Liver (tissue), 9 donors: Measurements from ENCODE around the gene SEC22A. TPM values are rescaled to one million over a fixed set of nuclear protein-coding genes. Genes with fewer than 3 reads are reported as not detected.

ENCODE experiments used
- DNase-seq: peaks from one replicate; pipeline ENCODE4 v3.0.0-alpha.2; 2017; ENCODE audit warnings: low spot score
- H3K27ac ChIP-seq, 2 donors: one replicate each; pipeline ENCODE4 v1.7.0; 2013; ENCODE audit warnings: inconsistent platforms in 2 of 2, low read length in 2 of 2, control low read depth in 1 of 2, low read depth in 1 of 2, mild to moderate bottlenecking in 1 of 2
- H3K27me3 ChIP-seq, 4 donors: one replicate each; pipeline versions ENCODE4 v1.6.1 to v1.7.0; 2013; ENCODE audit warnings: low read length in 3 of 4, inconsistent platforms in 1 of 4, mild to moderate bottlenecking in 1 of 4, moderate library complexity in 1 of 4; ENCODE audit not compliant: control insufficient read depth in 4 of 4, insufficient read depth in 4 of 4
- H3K36me3 ChIP-seq, 4 donors: one replicate each; pipeline versions ENCODE4 v1.6.1 to v1.7.0; 2013; ENCODE audit warnings: low read length in 3 of 4, mild to moderate bottlenecking in 3 of 4, low read depth in 1 of 4, moderate library complexity in 1 of 4; ENCODE audit not compliant: control insufficient read depth in 4 of 4, insufficient read depth in 3 of 4
- H3K4me1 ChIP-seq, 4 donors: one replicate each; pipeline versions ENCODE4 v1.6.1 to v1.7.0; 2013; ENCODE audit warnings: low read length in 3 of 4, mild to moderate bottlenecking in 3 of 4, moderate library complexity in 1 of 4; ENCODE audit not compliant: control insufficient read depth in 4 of 4, insufficient read depth in 4 of 4
- H3K4me3 ChIP-seq, 3 donors: one replicate each; pipeline versions ENCODE4 v1.6.1 to v1.7.0; 2013; ENCODE audit warnings: low read length in 3 of 3, control low read depth in 1 of 3, low read depth in 1 of 3, mild to moderate bottlenecking in 1 of 3
- H3K9ac ChIP-seq, 2 donors: one replicate each; pipeline ENCODE4 v1.7.0; 2013; ENCODE audit warnings: low read length in 2 of 2, mild to moderate bottlenecking in 2 of 2, moderate library complexity in 2 of 2, control low read depth in 1 of 2, low read depth in 1 of 2
- H3K9me3 ChIP-seq, 4 donors: one replicate each; pipeline versions ENCODE4 v1.6.1 to v1.7.0; 2013; ENCODE audit warnings: low read length in 3 of 4; ENCODE audit not compliant: control insufficient read depth in 4 of 4
- ATF3 ChIP-seq: IDR thresholded peaks from 2 replicates; pipeline ENCODE4 v1.6.1; 2016; ENCODE audit warnings: antibody characterized with exemption
- CTCF ChIP-seq: fragments of 150-350 bp; IDR thresholded peaks from 2 replicates; pipeline ENCODE4 v1.5.1; 2017; ENCODE audit warnings: improper control_type of control experiment, low read depth, low read length; ENCODE audit not compliant: missing input control
- EGR1 ChIP-seq, 2 donors: IDR thresholded peaks; 2 replicates each; pipeline ENCODE4 v1.6.1; 2016 to 2018; ENCODE audit warnings: antibody characterized with exemption in 2 of 2, low read depth in 2 of 2
- FOXA1 ChIP-seq: IDR thresholded peaks from 2 replicates; pipeline ENCODE4 v1.6.1; 2016; ENCODE audit warnings: antibody characterized with exemption
- GABPA ChIP-seq, 2 donors: IDR thresholded peaks in 1 of 2; conservative IDR thresholded peaks in 1 of 2; 2 replicates each; pipeline ENCODE4 v1.6.1; 2016; ENCODE audit warnings: antibody characterized with exemption in 2 of 2, mild to moderate bottlenecking in 1 of 2, moderate library complexity in 1 of 2
- HNF4A ChIP-seq, 2 donors: conservative IDR thresholded peaks; 2 replicates each; pipeline ENCODE4 v1.6.1; 2016; ENCODE audit warnings: antibody characterized with exemption in 2 of 2, mild to moderate bottlenecking in 2 of 2
- JUND ChIP-seq, 2 donors: IDR thresholded peaks; 2 replicates each; pipeline ENCODE4 v1.6.1; 2016; ENCODE audit warnings: antibody characterized with exemption in 2 of 2
- RAD21 ChIP-seq, 2 donors: IDR thresholded peaks; 2 replicates each; pipeline ENCODE4 v1.6.1; 2016; ENCODE audit warnings: antibody characterized with exemption in 2 of 2, mild to moderate bottlenecking in 2 of 2
- REST ChIP-seq: IDR thresholded peaks from 2 replicates; pipeline ENCODE4 v1.6.1; 2016; ENCODE audit warnings: antibody characterized with exemption, mild to moderate bottlenecking
- RXRA ChIP-seq, 2 donors: IDR thresholded peaks; 2 replicates each; pipeline ENCODE4 v1.6.1; 2017 to 2018; ENCODE audit warnings: antibody characterized with exemption in 2 of 2, mild to moderate bottlenecking in 1 of 2
- SP1 ChIP-seq: IDR thresholded peaks from 2 replicates; pipeline ENCODE4 v1.6.1; 2018; ENCODE audit warnings: antibody characterized with exemption, mild to moderate bottlenecking
- TAF1 ChIP-seq: conservative IDR thresholded peaks from 2 replicates; pipeline ENCODE4 v1.6.1; 2016; ENCODE audit warnings: antibody characterized with exemption, mild to moderate bottlenecking
- YY1 ChIP-seq: IDR thresholded peaks from 2 replicates; pipeline ENCODE4 v1.6.1; 2016; ENCODE audit warnings: antibody characterized with exemption, mild to moderate bottlenecking
- WGBS: extraction: QIAGEN DNeasy Blood & Tissue Kit; methylation state at CpG from one replicate; pipeline ENCODE4 v1.1.7; 2013; 5-methylcytosine and 5-hydroxymethylcytosine counted together
- polyA plus RNA-seq, 2 donors: library from polyadenylated mRNA; stranded (reverse) in 1 of 2; unstranded in 1 of 2; fragments of 200-250 nt in 1 of 2; fragments of >200 nt in 1 of 2; fragmentation: Nextera tagmentation in 1 of 2; extraction: Ambion mirVana in 1 of 2; gene quantifications; one replicate each; pipeline versions ENCODE4 v1.2.1 to v1.2.3, GENCODE V29; 2013 to 2015
- total RNA-seq, 2 donors: library from RNA; depleted of rRNA; stranded (reverse); fragments of >200 nt; gene quantifications; one replicate each; pipeline ENCODE4 v1.2.3, GENCODE V29; 2014
- TF ChIP-seq, protein P1 (sequence below): IDR thresholded peaks from 2 replicates; pipeline ENCODE4 v1.6.1; 2016; ENCODE audit warnings: antibody characterized with exemption
- donor health status: healthy.
- donor health status: healthy.
- donor health status: healthy.
- donor health status: healthy.
- donor health status: healthy.

SEC22A gene
- 10 to 100 TPM; 20.3 to 21.7 TPM for total RNA-seq
- 10 to 100 TPM in 1 of 2 donors, 1 to 10 TPM in 1; 9.7 to 11.9 TPM for polyA plus RNA-seq

- DNase-seq, result peak; percentile 92
- Histone ChIP-seq H3K27ac (peak within 1 kb of the TSS; percentile 75 to 88), H3K36me3 (no peaks in the 10 kb centered on the region), H3K9me3 (no peaks in the 10 kb centered on the region), H3K9ac (peak within 1 kb of the TSS; percentile 68 to 89), H3K4me1 (peaks cover 6 to 17% (median 10%) of the 10 kb centered on the region in 4 donors), H3K27me3 (no peaks in the 10 kb centered on the region), H3K4me3 (peak within 1 kb of the TSS; percentile 64 to 86 (median 82))
- WGBS, result under 1% methylated on average over 60 of the region's 60 CpGs
- TF ChIP-seq REST (peak; percentile 79), EGR1 (IDR thresholded peaks at IDR 0.05; ENCODE audit: low read depth in 2 of 2) (peak in 1 of 2 donors; percentile 34), ATF3 (no peak), RXRA (IDR thresholded peaks at IDR 0.05) (peak; percentile 57 to 70), GABPA (IDR thresholded peaks at IDR 0.05 in 1 of 2, conservative IDR thresholded peaks at IDR 0.05 in 1 of 2) (peak in 1 of 2 donors; percentile 63), HNF4A (conservative IDR thresholded peaks at IDR 0.05) (peak; percentile 29 to 48), JUND (IDR thresholded peaks at IDR 0.05) (peak in 1 of 2 donors; percentile 43), SP1 (peak; percentile 70), CTCF (no peak), RAD21 (IDR thresholded peaks at IDR 0.05) (peak in 1 of 2 donors; percentile 54), YY1 (peak; percentile 83), TAF1 (peak; percentile 30), FOXA1 (no peak)
- TF ChIP-seq, protein P1, sequence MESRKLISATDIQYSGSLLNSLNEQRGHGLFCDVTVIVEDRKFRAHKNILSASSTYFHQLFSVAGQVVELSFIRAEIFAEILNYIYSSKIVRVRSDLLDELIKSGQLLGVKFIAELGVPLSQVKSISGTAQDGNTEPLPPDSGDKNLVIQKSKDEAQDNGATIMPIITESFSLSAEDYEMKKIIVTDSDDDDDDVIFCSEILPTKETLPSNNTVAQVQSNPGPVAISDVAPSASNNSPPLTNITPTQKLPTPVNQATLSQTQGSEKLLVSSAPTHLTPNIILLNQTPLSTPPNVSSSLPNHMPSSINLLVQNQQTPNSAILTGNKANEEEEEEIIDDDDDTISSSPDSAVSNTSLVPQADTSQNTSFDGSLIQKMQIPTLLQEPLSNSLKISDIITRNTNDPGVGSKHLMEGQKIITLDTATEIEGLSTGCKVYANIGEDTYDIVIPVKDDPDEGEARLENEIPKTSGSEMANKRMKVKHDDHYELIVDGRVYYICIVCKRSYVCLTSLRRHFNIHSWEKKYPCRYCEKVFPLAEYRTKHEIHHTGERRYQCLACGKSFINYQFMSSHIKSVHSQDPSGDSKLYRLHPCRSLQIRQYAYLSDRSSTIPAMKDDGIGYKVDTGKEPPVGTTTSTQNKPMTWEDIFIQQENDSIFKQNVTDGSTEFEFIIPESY, result no peak
Measured at GRCh38 chr3:123201557-123202427, at the start of gene SEC22A. TSS of gene SEC22A (plus strand) at chr3:123201943. CDS start at chr3:123209218, 7,275 bp downstream.
